GM13976 (cell line): Measurements from ENCODE around the gene FAM168A.
"Not testable (repeated sequence)": the region's sequence is repeated elsewhere in the genome, so short reads cannot be mapped to it uniquely, and the experiment has no call there.

Experiments
- DNase-seq: peaks from one replicate; pipeline ENCODE4 v3.0.0; 2012; ENCODE audit warnings: low spot score
- in situ Hi-C: fragments of 300-500 bp; cut with MboI; formaldehyde crosslinking; loops from one replicate; pipeline ENCODE4 v1.12.0; 2022; ENCODE audit warnings: low sequenced_read_pairs, mixed read lengths, inconsistent platforms; ENCODE audit not compliant: unreplicated experiment
- TF ChIP-seq, protein P1 (sequence below): IDR thresholded peaks from 2 replicates; pipeline ENCODE4 v1.5.1; 2012; ENCODE audit warnings: borderline replicate concordance, mild to moderate bottlenecking; ENCODE audit not compliant: insufficient read depth; ENCODE audit errors: extremely low read depth, missing control alignments, control extremely low read depth

The FAM168A gene

DNA sequence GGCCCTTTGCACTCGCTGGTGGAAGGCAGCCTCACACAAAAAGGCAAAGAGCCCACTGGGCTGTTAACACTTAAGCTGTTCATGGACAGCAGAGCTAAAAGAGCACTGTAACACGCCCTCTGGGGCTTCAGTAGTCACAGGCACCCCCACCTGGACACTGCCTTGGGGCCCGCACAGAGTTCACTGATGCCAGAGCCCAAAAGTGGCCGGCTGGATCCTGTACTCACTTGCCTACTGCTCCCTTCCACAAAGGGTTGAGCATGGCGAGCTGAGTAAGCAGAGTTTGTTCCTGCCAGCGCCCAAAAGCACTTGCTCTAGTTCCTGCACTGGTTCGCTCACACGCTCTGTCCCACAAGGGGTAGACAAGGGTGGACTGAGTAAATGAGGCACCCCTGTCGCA lies 142.9 kb downstream of the FAM168A start:
- TF ChIP-seq, protein P1, sequence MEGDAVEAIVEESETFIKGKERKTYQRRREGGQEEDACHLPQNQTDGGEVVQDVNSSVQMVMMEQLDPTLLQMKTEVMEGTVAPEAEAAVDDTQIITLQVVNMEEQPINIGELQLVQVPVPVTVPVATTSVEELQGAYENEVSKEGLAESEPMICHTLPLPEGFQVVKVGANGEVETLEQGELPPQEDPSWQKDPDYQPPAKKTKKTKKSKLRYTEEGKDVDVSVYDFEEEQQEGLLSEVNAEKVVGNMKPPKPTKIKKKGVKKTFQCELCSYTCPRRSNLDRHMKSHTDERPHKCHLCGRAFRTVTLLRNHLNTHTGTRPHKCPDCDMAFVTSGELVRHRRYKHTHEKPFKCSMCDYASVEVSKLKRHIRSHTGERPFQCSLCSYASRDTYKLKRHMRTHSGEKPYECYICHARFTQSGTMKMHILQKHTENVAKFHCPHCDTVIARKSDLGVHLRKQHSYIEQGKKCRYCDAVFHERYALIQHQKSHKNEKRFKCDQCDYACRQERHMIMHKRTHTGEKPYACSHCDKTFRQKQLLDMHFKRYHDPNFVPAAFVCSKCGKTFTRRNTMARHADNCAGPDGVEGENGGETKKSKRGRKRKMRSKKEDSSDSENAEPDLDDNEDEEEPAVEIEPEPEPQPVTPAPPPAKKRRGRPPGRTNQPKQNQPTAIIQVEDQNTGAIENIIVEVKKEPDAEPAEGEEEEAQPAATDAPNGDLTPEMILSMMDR = no peak
- DNase-seq = no peak
- in situ Hi-C loops = no loop called here

DNA sequence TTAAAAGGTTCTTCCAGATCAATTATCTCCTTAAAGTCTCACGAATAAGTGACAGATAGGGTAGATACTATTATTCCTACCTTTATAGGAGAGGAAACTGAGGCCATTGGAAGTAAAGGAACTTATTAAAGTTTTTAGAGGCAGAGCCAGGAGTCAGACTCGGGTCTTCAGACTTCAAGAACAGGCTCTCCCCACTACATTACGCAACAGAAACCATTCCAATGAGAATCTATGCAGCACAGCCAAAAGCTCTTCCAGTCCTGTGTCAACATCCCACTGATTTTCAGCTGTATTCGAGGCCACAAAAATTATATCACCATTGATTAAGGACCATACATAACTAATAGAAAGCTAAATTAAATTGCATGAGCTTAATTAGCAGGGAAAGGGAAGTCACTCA lies 144.3 kb downstream of the FAM168A start:
- in situ Hi-C loops = no loop called here
- TF ChIP-seq, protein P1 = no peak
- DNase-seq = no peak

DNA sequence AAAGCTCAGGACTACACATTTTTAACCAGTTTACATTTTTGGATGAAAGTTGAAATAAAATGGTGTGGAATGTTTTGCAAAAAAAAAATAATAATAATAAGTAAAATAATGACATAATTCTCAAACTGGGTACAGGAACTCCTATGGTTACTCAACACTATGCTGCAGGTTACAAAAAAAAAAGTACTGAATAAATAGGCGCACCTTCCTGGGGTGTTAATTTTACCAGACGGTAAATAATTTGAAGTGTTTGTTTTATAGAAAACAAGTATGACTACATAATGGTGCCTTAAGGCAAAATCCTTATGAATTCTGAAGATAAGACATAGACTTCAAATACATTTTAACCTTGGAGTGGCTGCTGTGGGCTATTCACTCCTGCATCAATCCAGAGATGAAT lies 145.2 kb downstream of the FAM168A start:
- in situ Hi-C loops = no loop called here
- DNase-seq = no peak
- TF ChIP-seq, protein P1 = no peak

DNA sequence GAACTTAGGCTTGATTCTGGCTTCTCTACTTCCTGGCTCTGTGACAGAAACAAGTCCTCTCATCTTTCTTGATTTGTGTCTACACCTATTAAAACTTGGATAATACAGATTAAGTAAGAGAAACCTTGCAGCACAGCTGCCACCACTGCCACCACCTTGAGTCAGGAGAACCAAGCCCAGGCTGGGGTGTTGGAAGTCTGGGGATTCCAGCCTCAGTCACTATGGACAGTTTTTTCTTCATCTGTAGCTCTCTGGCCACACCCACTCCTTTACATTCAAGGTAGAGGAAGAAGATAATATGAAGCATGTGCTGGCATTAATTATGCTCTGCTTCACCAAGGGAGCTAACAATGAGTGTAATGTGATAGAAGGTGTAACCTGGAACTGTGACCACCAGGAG lies 146.0 kb downstream of the FAM168A start:
- in situ Hi-C loops = no loop called here
- DNase-seq = no peak
- TF ChIP-seq, protein P1 = no peak

DNA sequence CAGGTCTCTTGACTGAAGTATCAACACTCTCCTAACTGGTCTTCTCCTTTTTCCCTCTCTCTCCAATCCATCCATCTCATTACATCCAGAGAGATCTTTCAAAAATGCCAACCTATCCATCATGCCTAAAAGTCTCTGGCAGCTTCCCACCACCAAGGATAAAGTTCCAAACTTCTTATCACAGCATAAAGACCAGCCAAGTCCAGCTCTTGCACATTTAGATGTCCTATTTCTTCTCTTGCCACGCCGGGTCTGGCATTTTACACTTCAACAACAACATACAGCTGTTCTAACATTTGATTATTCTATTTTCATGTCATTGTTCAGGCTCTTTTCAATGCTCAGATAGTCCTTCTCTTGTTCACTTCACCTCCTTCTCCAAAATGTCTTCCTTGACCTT lies 151.1 kb downstream of the FAM168A start:
- DNase-seq = no peak
- TF ChIP-seq, protein P1 = no peak
- in situ Hi-C loops = no loop called here

DNA sequence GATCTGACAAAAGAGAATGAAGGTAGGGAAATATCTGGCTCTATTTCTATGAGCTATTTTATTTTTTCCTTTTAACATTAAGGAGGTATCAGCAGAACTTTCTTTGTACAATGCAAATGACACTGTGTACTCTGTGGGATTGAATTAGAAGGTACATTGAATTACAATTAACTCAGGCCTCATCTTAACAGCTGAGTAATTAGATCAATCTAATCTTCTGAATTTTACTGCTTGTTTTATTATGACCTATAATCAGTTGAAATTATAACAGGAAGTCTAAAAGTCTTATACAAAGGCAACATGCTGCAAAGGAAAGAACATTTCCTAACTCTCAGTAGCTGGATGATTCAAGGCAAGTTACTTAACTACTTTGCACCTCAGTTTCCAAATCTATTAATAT lies 151.9 kb downstream of the FAM168A start:
- TF ChIP-seq, protein P1 = no peak
- no peak for DNase-seq
- in situ Hi-C loops = no loop called here

DNA sequence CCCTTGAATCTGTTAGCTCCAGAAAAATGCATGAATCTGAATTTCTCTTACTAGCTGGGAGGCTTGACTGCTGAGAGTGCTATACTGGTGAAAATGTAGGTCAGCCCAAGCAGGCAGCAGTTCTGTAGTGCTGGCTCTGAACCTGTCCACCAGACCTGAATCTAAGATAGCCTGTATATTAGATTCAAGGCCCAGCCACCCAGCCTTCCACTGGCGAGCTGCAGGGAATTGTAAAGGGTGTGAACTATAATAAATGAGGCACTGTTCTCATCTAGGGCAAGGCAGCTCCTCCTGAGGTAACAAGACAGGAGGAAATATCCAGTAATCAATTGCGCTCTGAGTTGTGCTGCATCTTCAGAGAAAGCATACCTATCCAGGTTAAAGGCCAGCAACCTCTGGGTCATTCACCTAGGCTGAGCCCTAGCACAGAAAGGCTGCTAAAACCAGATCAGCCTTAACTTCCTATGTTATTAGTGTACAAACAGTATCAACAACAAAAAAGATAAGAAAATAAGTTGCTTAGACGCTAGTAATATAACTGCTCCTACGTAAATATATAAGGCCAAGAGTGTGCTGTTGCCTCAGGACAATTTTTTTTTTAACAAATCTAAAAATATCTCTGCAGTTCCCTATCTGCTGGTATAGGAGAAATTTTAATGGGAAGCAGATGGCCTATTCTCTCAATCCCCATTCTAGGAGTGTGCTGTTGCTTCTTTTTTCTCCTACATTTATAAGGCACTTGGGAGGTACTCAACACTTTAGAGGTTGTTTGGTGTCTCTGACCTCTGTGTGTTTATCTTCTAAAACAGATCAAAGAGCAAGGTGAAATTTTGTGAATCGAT lies 158.7 kb downstream of the FAM168A start:
- TF ChIP-seq, protein P1 = no peak
- in situ Hi-C loops = no loop called here
- no peak for DNase-seq

DNA sequence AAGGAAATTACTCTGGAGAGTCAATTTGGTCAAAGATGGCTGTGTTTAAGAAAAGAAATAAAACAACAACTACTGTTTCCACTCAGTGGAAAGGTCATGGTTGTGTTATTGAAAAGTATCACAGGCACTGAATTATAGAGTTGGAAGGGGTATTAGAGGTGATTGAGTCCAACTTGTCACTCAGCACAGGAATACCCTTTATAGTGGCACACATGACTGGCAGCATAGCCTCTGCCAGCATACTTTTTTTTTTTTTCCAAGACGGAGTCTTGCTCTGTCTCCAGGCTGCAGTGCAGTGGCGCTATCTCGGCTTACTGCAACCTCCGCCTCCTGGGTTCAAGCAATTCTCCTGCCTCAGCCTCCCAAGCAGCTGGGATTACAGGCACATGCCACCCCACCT lies 161.1 kb downstream of the FAM168A start:
- not testable (repeated sequence) for DNase-seq

More for the DNA sequence above, 161.1 kb downstream of the FAM168A start:
- in situ Hi-C loops = not testable (repeated sequence)
